HEK293T (cell line): ENCODE data around the gene NINL.

ENCODE experiments used
- ARNT ChIP-seq: fragments of 450-650 bp; IDR thresholded peaks from 2 replicates; pipeline ENCODE4 v1.6.1; 2017; ENCODE audit warnings: mild to moderate bottlenecking
- BHLHE40 ChIP-seq: fragments of 450-650 bp; IDR thresholded peaks from 2 replicates; pipeline ENCODE4 v1.6.1; 2016; ENCODE audit warnings: mild to moderate bottlenecking, moderate library complexity, borderline replicate concordance
- ELF4 ChIP-seq: fragments of 450-650 bp; IDR thresholded peaks from 2 replicates; pipeline ENCODE4 v1.6.1; 2017; ENCODE audit warnings: antibody characterized with exemption
- FOXA1 ChIP-seq: fragments of 450-650 bp; IDR thresholded peaks from 2 replicates; pipeline ENCODE4 v1.6.1; 2016; ENCODE audit warnings: mild to moderate bottlenecking
- FOXK2 ChIP-seq: fragments of 450-650 bp; IDR thresholded peaks from 2 replicates; pipeline ENCODE4 v1.6.1; 2016; ENCODE audit warnings: mild to moderate bottlenecking
- FOXM1 ChIP-seq: fragments of 450-650 bp; IDR thresholded peaks from 2 replicates; pipeline ENCODE4 v1.6.1; 2017; ENCODE audit warnings: mild to moderate bottlenecking, borderline replicate concordance
- HDGF ChIP-seq: fragments of 450-650 bp; IDR thresholded peaks from 2 replicates; pipeline ENCODE4 v1.6.1; 2017; ENCODE audit warnings: antibody characterized with exemption, borderline replicate concordance
- L3MBTL2 ChIP-seq: fragments of 450-650 bp; conservative IDR thresholded peaks from 2 replicates; pipeline ENCODE4 v1.6.1; 2016; ENCODE audit warnings: mild to moderate bottlenecking
- LEF1 ChIP-seq: fragments of 450-650 bp; IDR thresholded peaks from 2 replicates; pipeline ENCODE4 v1.6.1; 2017; ENCODE audit warnings: mild to moderate bottlenecking, borderline replicate concordance
- NFRKB ChIP-seq: fragments of 450-650 bp; IDR thresholded peaks from 2 replicates; pipeline ENCODE4 v1.6.1; 2016; ENCODE audit warnings: mild to moderate bottlenecking, moderate library complexity
- SP1 ChIP-seq: fragments of 450-650 bp; IDR thresholded peaks from 2 replicates; pipeline ENCODE4 v1.6.1; 2017
- SUZ12 ChIP-seq: fragments of 450-650 bp; IDR thresholded peaks from 2 replicates; pipeline ENCODE4 v1.6.1; 2016; ENCODE audit warnings: mild to moderate bottlenecking

DNA sequence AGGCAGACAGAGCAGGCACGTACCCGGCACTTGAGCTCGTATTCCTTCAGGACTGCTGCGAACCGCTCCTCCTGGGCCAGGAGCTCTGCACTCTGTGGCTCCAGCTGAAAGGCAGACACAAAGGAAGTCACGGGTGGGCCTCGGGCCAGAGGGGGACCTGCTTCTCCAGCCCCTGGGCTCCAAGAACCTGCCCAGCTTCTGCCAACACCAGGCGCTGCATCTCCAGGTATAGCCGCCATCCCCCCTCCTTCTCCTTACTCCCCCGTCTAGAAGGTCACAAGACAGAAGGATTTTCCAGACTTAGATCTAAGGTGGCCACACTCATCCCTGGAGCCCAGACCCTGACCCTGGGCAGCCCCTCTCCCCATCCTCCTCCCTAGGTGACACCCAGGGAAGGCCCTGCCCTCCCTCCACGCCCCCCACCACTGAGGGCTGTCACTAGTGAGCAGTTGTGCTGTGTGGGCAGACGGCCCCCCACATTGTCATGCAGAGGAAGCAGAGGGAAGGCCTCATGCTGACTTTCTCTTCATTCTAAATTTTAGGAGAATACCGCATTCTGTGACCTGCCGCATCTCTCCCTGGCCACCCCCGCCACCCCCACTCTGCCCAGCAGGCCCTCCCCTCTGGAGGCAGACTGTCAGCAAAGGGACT, 96.0 kb downstream of the NINL start:
- TF ChIP-seq ELF4 = no peak
- no peak for TF ChIP-seq LEF1
- TF ChIP-seq SP1 = no peak
- TF ChIP-seq SUZ12 = no peak
- no peak for TF ChIP-seq FOXM1
- TF ChIP-seq HDGF = no peak
- TF ChIP-seq FOXA1 = no peak
- no peak for TF ChIP-seq FOXK2
- TF ChIP-seq BHLHE40 = no peak
- TF ChIP-seq L3MBTL2 = no peak
- TF ChIP-seq ARNT = no peak
- TF ChIP-seq NFRKB = no peak
